NAMALWA (cell line): ENCODE data around the gene SKAP2.
A peak's percentile ranks its signal among the peaks of the same experiment; 100 is the strongest.

Experiments used
- DNase-seq: peaks from one replicate; pipeline ENCODE4 v3.0.0-alpha.2; 2015; ENCODE audit warnings: low spot score

SKAP2 gene

DNA sequence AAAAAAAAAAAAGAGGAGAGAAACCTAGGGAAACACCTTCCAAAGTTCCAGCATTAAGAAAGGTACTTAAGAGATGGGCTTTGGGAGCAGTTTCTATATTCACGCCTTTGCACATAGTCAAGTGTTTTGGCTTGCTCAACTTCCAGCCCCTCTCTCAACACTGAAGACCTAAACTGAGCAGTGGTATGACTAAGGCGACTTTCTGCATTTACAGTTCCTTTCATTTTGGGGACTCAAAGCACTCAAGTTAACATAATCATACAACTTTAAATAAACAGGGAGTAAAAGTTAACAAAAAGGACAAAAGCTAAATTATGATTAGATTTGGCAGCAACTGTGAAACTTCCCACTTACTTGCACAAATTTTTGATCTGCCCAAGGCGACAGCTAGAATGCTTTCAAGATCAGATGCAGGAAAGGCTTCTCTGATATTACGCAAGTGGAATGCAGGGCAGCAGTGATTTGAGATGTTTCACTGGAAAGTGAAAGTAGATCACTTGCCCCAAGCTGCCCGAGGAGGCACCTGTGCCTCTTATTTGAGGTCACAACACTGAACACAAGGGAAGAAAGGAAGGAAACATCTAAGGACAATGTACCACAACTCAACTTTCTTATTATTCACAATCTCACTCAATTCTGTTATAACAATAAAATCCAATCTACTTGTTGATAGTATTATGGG lies 199.5 kb downstream of the SKAP2 start:
- peak; percentile 78 for DNase-seq

DNA sequence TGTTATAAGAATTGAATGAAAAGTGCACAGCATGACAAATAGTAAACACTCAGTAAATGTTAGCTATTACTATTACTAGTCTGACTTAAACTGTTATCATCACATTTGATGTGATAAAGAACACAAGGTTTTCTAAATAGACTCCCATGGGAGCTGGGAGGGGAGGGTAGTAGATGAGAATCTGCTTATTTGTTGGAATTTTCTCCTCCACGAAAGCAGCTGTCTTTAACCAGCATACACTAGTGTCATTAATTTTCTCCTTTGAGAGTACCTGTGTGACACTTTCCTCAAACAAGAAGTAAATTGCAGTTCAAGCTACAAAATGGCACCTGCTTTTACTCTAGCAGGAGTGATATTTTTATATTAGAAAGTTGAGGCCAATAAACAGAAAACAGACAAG lies 200.1 kb downstream of the SKAP2 start:
- DNase-seq = no peak

DNA sequence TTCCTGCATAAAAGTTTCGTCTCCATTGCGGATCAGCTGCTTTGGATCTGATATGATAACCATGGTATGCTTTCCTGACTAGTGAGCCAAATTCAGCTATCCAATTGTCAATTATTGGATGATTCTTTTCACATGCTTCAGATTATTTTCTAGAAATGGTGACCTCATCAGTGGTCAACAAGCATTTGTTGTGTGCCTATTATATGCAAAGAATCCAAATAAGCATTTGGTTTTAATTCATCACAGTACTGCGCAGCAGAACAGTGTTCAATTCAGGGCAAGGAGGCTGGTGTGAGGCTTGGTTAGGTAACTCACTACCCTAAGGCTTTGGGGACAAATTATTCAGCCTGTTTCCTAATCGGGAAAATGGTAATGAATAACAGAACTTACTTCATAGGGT lies 200.5 kb downstream of the SKAP2 start:
- DNase-seq = no peak

DNA sequence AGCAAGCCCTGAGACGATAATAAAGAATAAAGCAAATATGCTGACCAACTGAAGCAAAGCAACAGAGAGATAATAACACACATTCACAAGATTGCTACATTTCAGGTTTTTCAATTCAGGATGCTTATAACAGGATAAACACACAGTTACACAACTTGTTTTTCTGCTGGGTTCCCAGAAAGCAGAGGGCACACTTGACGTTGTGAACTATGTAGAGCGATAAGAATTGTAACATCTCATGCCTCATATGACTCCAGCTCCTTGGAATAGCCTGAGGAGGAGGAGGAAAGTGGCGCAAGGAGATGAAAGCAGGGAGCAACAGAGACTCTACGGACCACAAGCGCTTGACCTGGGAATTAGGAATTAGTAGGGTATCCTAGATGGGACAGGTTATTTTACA lies 201.7 kb downstream of the SKAP2 start:
- no peak for DNase-seq

DNA sequence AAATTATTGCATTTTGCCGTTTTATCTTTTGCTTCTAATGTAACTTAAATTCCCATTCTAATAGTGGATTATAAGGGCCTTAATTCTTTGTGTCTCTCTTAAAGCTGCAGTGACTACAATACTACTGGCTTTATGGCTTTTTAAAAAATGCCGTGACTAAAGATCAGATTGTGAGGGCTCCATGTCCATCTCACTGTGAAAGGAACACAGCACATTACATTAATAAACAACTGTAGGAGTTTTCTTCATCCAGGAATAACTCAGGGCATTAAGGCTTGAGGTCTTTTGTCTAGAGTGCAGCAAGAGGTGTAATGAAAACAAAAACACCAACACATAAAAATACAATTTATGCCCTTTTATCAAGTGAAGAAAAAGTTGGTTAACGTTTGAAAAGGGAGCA lies 205.3 kb downstream of the SKAP2 start:
- DNase-seq = no peak

DNA sequence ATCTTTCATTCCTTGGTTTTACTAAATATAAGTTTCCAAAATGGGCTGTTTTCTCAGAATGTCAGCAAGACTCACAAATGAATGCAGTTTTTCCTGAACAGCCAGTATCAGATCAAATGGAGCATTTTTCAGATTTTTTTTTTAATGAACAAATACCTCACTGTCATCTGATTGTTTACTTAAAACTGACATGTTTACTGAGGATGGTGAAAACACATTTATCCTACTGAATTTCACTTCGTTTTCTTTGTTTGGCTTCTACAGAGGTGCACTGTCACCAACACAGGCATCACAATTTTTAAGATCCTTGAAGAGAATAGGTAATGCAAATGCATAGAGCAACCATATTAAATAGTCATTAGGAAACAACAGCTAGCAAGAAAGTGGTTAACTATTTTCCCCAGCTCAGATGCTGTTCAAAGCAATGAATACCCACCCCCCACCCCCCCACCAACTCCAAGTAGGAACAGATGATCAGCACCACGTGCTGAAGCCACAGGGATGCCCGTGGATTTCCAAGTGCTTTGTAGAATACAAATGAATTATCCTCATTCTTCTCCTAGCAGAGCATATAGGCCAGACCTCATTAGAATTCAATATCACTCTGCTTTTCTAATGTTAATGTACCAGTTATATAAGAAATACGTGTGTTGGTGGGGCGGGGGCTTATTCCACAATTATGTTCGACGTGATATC lies 205.9 kb downstream of the SKAP2 start:
- DNase-seq = no peak

DNA sequence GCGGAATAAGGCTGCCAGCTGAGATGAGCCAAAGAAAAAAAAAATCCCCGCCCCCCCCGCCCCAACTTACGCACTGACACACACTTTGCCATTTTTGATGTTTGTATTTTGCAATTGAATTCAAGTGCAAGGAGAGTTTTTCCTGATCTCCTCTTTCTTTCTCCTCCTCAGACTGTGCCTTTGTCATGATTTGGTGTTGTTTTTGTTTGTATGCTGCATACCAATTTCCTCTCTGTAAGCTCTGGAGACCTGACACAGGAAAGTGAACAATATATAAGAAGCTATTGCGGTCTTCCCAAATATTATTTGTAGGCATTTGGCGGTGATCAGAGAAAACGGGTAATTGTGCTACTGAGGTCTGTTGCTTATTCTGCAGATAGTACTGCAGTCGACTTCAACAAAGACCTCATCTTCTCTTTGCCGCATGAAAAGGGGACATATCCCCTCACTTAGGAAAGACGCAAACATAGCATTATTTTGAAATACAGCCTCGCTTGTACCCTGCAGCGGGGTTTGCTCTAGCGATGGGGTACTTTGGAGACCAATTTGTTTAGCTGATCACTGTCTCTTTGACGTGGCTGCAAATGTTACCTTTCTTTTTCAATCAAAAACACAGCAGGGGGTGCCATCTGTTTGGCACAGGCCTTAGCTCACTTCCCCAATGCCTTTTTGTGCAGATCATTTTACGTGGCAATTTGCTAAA lies 206.6 kb downstream of the SKAP2 start:
- no peak for DNase-seq

DNA sequence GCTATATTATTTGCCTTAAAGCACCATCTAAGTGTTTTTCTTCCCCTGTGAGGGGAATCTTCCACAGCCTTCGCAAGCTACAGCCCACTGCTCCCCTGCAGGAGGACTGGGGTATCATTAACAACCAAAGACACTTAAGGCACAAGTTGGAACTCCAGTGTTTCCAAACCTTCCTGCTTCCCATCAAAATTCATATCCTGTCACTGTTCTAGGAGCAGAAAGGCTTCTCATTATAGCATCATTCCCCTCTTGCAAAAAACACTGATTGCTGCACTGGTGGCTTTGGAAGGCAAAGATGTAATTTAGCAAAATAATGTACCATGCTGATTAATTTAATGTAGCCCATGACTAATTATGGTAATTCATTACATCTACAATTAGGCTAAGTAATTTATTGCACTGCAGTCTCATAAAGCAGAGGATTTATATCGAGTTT lies 207.2 kb downstream of the SKAP2 start:
- no peak for DNase-seq

DNA sequence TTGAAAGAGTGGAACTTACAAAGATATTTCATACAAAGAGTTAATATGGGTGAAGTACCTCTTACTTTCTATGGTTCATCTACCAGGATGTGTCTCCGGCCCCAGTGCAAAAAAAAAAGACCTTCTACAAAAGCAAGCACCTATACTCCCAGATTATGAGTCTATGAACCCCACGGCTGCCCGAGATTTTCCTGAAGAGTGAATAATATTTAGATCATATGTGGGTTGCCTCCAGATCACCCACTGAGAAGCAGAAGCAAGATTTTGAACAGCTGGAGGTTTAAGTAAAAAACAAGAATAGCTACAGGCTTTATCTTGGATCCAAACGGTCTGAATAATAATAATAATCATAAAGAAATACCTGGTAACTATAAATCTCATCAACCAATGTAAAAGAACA lies 207.7 kb downstream of the SKAP2 start:
- DNase-seq = no peak

DNA sequence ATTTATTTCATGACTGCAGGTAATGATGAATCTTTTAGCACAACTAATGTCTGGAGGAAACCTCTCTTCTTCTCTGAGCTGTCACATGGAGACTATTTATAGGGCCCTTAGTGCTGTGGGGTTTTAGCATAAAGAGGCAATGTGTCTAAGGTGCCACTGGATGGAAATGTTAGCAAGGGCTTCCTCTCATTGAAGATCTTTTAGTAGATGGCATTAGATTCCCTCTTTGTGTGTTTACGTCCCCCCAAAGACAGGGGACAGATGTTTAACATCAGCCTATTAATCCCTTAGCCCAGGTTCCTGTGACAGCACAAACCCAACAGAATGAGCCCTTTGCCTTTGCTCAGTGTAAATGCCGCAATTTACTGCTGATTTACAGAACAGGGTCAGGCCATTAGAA lies 208.6 kb downstream of the SKAP2 start:
- DNase-seq = no peak

DNA sequence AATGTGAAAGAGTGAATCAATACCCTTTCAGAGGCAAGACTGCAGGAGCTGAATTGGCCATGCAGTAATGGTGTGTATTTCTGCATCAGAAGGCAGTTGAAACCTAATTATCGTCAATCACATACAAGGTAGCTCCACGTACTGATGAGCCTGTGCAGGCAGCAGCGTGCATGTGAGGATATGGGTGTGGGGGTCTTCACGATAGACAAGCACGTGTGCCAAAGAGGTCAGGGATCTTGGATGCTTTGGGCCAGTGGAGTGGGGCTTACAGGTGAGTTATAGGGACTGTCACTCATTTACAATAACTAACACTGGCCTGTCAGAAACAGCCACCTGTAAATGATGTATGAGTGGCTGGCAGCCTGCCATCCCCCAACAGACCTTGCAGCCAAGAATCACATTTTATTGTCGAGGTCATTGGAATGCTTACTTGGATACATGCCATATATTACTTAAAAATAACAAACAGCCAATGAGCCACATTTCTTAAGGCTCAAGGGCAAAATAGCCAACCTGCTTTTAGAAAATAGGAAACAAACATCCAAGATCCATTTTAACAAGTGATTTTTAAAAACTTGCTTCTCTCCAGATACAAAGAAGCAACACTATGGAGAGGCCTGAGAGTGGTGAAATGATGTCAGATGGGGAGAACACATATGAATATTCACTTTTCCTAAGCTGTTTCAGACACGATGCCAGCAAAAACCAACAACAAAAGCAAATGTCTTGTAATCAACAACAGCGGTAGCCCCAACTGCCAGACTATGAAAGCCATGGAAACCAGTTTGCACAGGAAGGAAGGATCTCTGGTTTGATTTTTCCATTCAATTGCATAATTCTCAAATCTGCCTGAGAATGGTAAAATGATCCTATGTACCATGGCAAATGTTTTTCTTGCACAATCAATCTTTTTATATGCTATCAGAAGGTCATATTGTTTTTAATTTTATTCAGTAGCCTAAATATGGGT lies 210.7 kb downstream of the SKAP2 start:
- no peak for DNase-seq

DNA sequence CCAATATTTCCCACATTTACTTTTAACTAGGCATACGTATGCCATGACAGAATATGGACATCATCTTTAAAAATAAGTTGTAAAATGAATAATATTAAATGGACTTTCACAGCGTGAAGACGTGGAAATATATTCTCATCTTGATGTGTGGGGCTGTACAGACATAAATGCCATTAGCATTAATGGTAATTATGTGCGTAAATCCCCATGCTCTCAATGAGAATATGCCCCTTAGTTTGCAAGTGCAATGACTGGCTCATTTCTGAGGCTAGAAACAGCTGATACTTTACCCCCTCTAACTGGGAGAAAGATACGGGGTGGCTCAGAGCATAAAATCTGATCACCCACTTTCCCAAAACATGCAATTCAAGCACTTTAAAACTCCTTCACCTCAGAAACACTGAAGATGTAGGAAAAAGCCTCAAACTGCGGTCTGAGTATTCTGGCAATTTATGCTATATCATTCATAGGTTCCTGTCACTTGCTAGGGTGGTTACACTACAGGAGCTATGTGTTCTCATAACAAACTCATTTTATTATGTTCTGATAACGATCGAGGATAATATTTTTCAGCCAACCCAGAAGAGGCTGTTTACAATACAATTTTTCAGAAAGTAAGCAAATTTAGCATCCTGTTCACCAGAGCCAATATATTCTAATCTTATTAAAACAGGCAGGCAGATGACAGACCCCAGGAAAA lies 211.8 kb downstream of the SKAP2 start:
- no peak for DNase-seq

DNA sequence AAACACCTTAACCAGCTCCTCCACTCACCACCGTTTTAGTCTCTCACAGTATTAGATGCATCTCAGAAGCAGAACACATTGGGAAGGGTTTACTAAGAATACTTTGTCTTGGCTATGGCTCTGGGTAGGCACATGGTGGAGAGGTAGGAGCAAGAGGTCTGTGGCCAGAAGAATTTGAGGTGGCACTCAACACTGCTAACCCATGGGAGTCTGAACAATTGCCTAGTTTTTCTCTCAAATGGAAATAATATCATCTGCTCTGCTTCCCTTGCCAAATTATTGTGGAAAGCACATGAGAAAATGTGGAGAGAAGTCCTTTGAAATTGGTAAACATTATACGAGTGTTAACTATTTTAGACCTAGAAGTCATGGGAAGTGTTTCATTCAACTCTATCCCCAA lies 214.3 kb downstream of the SKAP2 start:
- no peak for DNase-seq

DNA sequence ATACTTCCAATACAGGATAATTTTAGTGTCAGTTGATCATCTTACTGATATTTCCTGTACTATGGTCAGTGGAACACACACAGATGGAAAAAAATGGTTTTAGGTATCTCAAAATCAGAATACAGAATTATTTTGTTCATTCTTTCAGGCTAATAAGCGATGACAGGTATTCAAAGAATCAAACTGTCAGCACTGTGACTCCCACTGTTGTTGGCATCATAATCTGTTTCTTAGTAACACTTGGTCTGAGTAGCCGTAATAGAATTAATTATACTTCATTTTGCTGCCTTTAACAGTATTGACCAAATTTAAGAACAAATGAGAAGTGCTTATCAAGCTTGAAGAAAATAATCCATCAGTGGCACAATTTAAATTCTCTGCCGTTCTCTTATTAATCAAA lies 215.0 kb downstream of the SKAP2 start:
- DNase-seq = no peak

DNA sequence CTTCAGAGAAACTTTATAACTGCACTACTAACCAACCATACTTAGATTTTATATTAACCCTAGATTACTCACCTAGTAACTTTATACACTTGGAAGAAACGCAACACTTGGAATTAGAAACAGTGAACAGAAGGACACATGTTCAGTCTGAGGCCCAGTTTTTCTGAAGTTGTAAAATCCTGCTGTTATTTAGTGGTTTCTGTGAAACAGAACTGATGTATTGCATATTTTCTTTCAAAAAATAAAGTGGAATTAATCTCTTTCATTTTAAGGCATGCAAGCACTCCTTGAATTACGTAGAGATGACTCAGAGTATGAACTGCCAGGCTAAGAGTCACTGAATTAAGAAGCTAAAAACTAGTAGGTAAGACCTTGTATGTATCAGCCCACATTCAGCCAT lies 215.8 kb downstream of the SKAP2 start:
- no peak for DNase-seq

DNA sequence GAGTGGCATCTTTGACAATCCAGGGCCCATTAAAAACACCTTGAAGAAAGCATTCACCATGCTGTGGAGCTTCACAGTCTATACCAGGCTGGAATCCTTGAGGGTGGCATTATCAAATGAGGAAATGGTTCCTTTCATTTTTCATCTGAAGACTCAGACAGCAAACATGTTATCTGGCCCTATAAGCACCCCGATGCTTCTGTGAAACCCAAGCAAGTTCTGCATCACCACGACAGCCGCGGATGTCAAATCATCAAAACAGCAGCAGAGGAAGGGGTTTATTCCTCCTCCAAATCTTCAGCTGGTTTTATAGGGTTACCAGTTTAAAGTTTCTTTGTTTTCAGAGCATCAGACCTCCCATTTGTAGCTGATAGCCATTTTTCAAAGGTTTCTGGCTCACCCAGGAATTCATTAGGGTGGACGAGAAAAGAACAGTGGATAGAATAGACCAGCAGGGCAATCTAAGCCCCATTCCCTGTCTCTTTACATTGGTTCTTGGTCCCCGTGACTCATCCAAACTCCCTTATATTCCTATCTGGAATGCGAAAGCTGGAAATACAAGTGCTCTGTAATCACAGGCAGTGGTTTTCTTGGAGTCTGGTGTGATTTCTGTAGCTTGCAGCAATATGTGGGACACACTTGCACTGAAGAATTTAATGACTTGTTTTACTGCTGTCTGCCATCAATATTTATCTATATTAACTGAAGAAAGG lies 217.9 kb downstream of the SKAP2 start:
- DNase-seq = no peak

DNA sequence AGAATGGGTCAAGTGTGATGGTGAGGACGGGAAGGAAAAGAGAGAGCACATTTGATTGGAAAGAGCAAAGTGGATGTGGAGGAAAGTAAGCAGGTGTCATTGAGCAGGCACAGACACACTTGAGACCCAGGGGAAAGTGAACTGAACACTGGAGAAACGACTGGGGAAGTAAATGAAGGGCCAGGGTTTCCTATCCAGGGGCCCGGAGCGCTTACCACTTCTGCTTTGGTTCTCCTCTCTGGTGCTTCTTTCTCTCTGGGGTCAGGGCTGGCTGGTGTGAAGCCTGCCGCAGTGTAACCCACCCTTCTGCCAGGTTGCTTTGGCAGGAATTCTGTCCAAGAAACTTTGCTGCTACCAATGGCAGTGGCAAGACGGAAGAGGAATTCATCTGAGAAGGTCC lies 219.3 kb downstream of the SKAP2 start:
- no peak for DNase-seq

DNA sequence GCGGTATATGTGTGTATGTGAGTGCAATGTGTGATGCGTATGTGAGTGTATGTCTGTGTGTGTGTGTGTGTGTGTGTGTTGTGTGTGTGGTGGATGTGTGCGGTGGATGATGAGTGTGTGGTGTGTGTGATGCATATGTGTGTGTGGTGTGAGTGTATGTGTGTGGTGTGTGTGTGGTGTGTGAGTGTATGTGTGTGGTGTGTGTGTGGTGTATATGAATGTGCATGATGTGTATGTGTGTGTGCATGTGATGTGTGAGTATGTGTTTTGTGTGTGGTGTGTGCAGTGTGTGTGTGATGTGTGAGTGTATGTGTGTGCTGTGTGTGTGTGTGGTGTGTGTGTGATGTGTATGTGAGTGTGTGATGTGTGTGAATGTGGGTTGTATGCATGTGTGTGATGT lies 222.0 kb downstream of the SKAP2 start:
- DNase-seq = no peak

DNA sequence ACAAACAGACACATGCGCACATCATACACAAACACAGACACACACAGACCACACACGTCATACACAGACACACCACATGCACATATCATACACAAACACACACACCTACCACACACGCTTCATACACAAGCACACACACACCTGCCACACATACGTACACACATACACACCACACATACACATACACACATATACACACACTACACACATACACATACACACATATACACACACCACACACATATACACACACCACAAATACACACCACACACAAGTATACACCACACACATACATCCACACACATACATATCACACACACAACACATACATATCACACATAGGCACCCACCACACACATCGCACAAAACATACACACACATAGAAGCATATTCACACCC lies 224.7 kb downstream of the SKAP2 start:
- no peak for DNase-seq

DNA sequence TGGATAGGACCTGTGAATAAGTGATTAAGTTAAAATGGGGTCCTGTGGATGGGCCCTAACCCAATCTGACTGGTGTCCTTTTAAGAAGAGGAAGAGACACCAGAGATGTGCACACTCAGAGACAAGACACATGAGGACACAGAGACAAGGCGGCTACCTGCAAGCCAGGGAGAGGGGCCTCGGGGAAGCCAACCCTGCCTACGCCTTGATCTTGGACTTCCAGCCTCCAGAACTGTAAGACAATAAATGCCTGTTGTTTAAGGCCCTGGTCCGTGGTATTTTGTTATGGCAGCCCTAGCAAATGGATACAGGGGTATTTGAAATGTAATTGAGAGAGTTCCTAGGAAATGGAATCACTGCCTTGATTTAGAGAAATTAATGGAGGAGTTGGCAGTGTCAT lies 225.3 kb downstream of the SKAP2 start:
- DNase-seq = no peak

DNA sequence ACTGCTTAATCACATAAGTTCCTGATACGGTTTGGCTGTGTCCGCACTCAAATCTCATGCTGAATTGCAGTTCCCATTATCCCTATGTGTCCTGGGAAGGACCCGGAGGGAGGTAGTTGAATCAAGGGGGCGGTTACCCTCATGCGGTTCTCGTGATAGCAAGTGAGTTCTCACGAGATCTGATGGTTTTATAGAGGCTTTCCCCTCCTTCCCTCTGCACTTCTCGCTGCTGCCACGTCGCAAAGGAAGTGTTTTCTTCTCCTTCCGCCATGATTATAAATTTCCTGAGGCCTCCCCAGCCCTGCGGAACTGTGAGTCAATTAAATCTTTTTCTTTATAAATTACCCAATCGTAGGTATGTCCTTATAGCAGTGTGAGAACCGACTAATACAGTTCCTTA lies 226.2 kb downstream of the SKAP2 start:
- no peak for DNase-seq
